Measurements from ENCODE around the gene SORBS2.

Gene SORBS2

GRCh38 chr4:185713272-185713671, 98.7 kb downstream of the SORBS2 start:
- Histone ChIP-seq H3K79me2 (ENCODE audit: insufficient read depth, low read length) (no peaks in the 10 kb centered on the region), H3K9ac (ENCODE audit: low read depth, low read length, poor library complexity, severe bottlenecking) (no peak overlapping the region), H2AFZ (ENCODE audit: low read length) (no peak overlapping the region), H3K9me3 (ENCODE audit: insufficient read depth, low read depth, low read length) (no peaks in the 10 kb centered on the region), H3K36me3 (ENCODE audit: insufficient read depth, low read length) (no peaks in the 10 kb centered on the region), H3K27me3 (ENCODE audit: insufficient read depth, low read length, poor library complexity, severe bottlenecking) (no peaks in the 10 kb centered on the region), H3K4me3 (ENCODE audit: low read length, poor library complexity, severe bottlenecking) (no peak overlapping the region), H3K4me1 (ENCODE audit: insufficient read depth, low read length, poor library complexity, severe bottlenecking) (peaks cover 2% of the 10 kb centered on the region), H3K9me2 (replicated peaks; ENCODE audit: low read depth, low read length) (no peaks in the 10 kb centered on the region), H4K20me1 (ENCODE audit: insufficient read depth, low read length, poor library complexity, severe bottlenecking) (no peaks in the 10 kb centered on the region), H3F3A (ENCODE audit: low read depth) (no peaks in the 10 kb centered on the region), H3K4me2 (ENCODE audit: low read depth, low read length, poor library complexity, severe bottlenecking) (no peak overlapping the region)
- no peak for TF ChIP-seq CTCF (conservative IDR thresholded peaks at IDR 0.05; ENCODE audit: low read length)
- TF ChIP-seq EZH2phosphoT487 (IDR thresholded peaks at IDR 0.05; ENCODE audit: borderline replicate concordance), result no peak

GRCh38 chr4:185712350-185713024, 99.5 kb downstream of the SORBS2 start:
- Histone ChIP-seq H3K9ac (ENCODE audit: low read depth, low read length, poor library complexity, severe bottlenecking) (no peak overlapping the region), H3F3A (ENCODE audit: low read depth) (no peaks in the 10 kb centered on the region)

GRCh38 chr4:185711726-185712125, 100.3 kb downstream of the SORBS2 start:
- H3K4me3 ChIP-seq (ENCODE audit: low read length, poor library complexity, severe bottlenecking), result no peak overlapping the region
- no peaks in the 10 kb centered on the region for H3F3A ChIP-seq (ENCODE audit: low read depth)
- no peaks in the 10 kb centered on the region for H3K36me3 ChIP-seq (ENCODE audit: insufficient read depth, low read length)
- no peaks in the 10 kb centered on the region for H3K79me2 ChIP-seq (ENCODE audit: insufficient read depth, low read length)
- TF ChIP-seq CTCF (conservative IDR thresholded peaks at IDR 0.05; ENCODE audit: low read length) (no peak), EZH2phosphoT487 (IDR thresholded peaks at IDR 0.05; ENCODE audit: borderline replicate concordance) (no peak)
- no peaks in the 10 kb centered on the region for H3K4me1 ChIP-seq (ENCODE audit: insufficient read depth, low read length, poor library complexity, severe bottlenecking)
- H3K27me3 ChIP-seq (ENCODE audit: insufficient read depth, low read length, poor library complexity, severe bottlenecking), result no peaks in the 10 kb centered on the region
- H3K9ac ChIP-seq (ENCODE audit: low read depth, low read length, poor library complexity, severe bottlenecking), result no peak overlapping the region
- no peaks in the 10 kb centered on the region for H4K20me1 ChIP-seq (ENCODE audit: insufficient read depth, low read length, poor library complexity, severe bottlenecking)
- no peaks in the 10 kb centered on the region for H3K9me2 ChIP-seq (replicated peaks; ENCODE audit: low read depth, low read length)
- H3K9me3 ChIP-seq (ENCODE audit: insufficient read depth, low read depth, low read length), result no peaks in the 10 kb centered on the region
- no peak overlapping the region for H3K4me2 ChIP-seq (ENCODE audit: low read depth, low read length, poor library complexity, severe bottlenecking)
- H2AFZ ChIP-seq (ENCODE audit: low read length), result no peak overlapping the region

More at GRCh38 chr4:185712350-185713024, 99.5 kb downstream of the SORBS2 start:
- no peaks in the 10 kb centered on the region for H3K4me1 ChIP-seq (ENCODE audit: insufficient read depth, low read length, poor library complexity, severe bottlenecking)
- H3K4me3 ChIP-seq (ENCODE audit: low read length, poor library complexity, severe bottlenecking), result no peak overlapping the region
- H3K27me3 ChIP-seq (ENCODE audit: insufficient read depth, low read length, poor library complexity, severe bottlenecking), result no peaks in the 10 kb centered on the region
- no peak overlapping the region for H3K4me2 ChIP-seq (ENCODE audit: low read depth, low read length, poor library complexity, severe bottlenecking)
- no peaks in the 10 kb centered on the region for H4K20me1 ChIP-seq (ENCODE audit: insufficient read depth, low read length, poor library complexity, severe bottlenecking)
- no peaks in the 10 kb centered on the region for H3K79me2 ChIP-seq (ENCODE audit: insufficient read depth, low read length)
- H2AFZ ChIP-seq (ENCODE audit: low read length), result no peak overlapping the region
- no peaks in the 10 kb centered on the region for H3K36me3 ChIP-seq (ENCODE audit: insufficient read depth, low read length)
- TF ChIP-seq CTCF (conservative IDR thresholded peaks at IDR 0.05; ENCODE audit: low read length) (no peak), EZH2phosphoT487 (IDR thresholded peaks at IDR 0.05; ENCODE audit: borderline replicate concordance) (no peak)
- H3K9me2 ChIP-seq (replicated peaks; ENCODE audit: low read depth, low read length), result no peaks in the 10 kb centered on the region
- no peaks in the 10 kb centered on the region for H3K9me3 ChIP-seq (ENCODE audit: insufficient read depth, low read depth, low read length)

All from Loucy (cell line).